ENCODE results near the gene ZDHHC14.

GRCh38 chr6:157614026-157614568 is 233.1 kb downstream of the ZDHHC14 start:
- no peak for TF ChIP-seq CTCF (IDR thresholded peaks at IDR 0.05)
- TF ChIP-seq POLR2A (IDR thresholded peaks at IDR 0.05), result no peak
